Lower lobe of right lung (tissue), 2 donors: ENCODE data around the gene TFDP1. TPM values are rescaled to one million over a fixed set of nuclear protein-coding genes. Genes with fewer than 3 reads are reported as not detected.
A peak's percentile ranks its signal among the peaks of the same experiment; 100 is the strongest.

Experiments used
- ATAC-seq, 2 donors: fragments of 200-7000 bp; cut with Tn5 transposase; one replicate each; pipeline ENCODE4 v1.9.1; 2020 to 2022; ENCODE audit warnings: mild to moderate bottlenecking in 2 of 2, moderate library complexity in 2 of 2
- DNase-seq: peaks from one replicate; pipeline ENCODE4 v3.0.0-alpha.2; 2020
- H3K27ac ChIP-seq: fragments of 200-600 bp; one replicate; pipeline ENCODE4 v1.8.0; 2022
- H3K27me3 ChIP-seq: fragments of 200-600 bp; one replicate; pipeline ENCODE4 v1.8.0; 2022; ENCODE audit warnings: low read depth
- H3K36me3 ChIP-seq: fragments of 200-600 bp; one replicate; pipeline ENCODE4 v1.8.0; 2022; ENCODE audit warnings: mild to moderate bottlenecking
- H3K4me1 ChIP-seq: fragments of 200-600 bp; one replicate; pipeline ENCODE4 v1.8.0; 2022
- H3K4me3 ChIP-seq: fragments of 200-600 bp; one replicate; pipeline ENCODE4 v1.8.0; 2022; ENCODE audit warnings: mild to moderate bottlenecking
- H3K9me3 ChIP-seq: fragments of 200-600 bp; one replicate; pipeline ENCODE4 v1.8.0; 2022
- CTCF ChIP-seq: fragments of 200-600 bp; IDR thresholded peaks from one replicate; pipeline ENCODE4 v1.8.0; 2022; ENCODE audit warnings: antibody characterized with exemption, mild to moderate bottlenecking
- intact Hi-C: fragments of 100-400 bp; cut with DNase I; formaldehyde crosslinking; loops from one replicate; pipeline ENCODE4 v1.11.0; 2022
- total RNA-seq: library from RNA; stranded (reverse); fragmentation: NEBNext Ultra II Directional; extraction: Animal tissue kit (Norgen Biotek cat#: 25700); gene quantifications from one replicate; pipeline ENCODE4 v1.2.1, GENCODE V29; 2021
- donor health status: DM: no; HTN: yes; CAD: no; lungs with severe emphysema.

Gene TFDP1
- total RNA-seq, 1 donor from 2014 or later: 47.0 TPM

GRCh38 chr13:113585896-113586295, 1.3 kb downstream of the TFDP1 start:
- Histone ChIP-seq H3K36me3 (peaks cover 10% of the 10 kb centered on the region), H3K27ac (no peak overlapping the region), H3K27me3 (no peaks in the 10 kb centered on the region), H3K9me3 (no peaks in the 10 kb centered on the region), H3K4me1 (peaks cover 18% of the 10 kb centered on the region), H3K4me3 (peak overlapping the region; percentile 64)
- ATAC-seq: no peak
- DNase-seq: peak; percentile 44
- TF ChIP-seq CTCF: no peak
- intact Hi-C loops: no loop called here

GRCh38 chr13:113586661-113587479, 2.3 kb downstream of the TFDP1 start:
- no peak for TF ChIP-seq CTCF
- peaks cover 18% of the 10 kb centered on the region for H3K4me1 ChIP-seq
- DNase-seq (peak; percentile 42), ATAC-seq (no peak)
- H3K27me3 ChIP-seq: no peaks in the 10 kb centered on the region
- no peaks in the 10 kb centered on the region for H3K9me3 ChIP-seq
- no peak overlapping the region for H3K27ac ChIP-seq
- H3K36me3 ChIP-seq: peaks cover 10% of the 10 kb centered on the region
- no peak overlapping the region for H3K4me3 ChIP-seq
- intact Hi-C loops: no loop called here

DNA sequence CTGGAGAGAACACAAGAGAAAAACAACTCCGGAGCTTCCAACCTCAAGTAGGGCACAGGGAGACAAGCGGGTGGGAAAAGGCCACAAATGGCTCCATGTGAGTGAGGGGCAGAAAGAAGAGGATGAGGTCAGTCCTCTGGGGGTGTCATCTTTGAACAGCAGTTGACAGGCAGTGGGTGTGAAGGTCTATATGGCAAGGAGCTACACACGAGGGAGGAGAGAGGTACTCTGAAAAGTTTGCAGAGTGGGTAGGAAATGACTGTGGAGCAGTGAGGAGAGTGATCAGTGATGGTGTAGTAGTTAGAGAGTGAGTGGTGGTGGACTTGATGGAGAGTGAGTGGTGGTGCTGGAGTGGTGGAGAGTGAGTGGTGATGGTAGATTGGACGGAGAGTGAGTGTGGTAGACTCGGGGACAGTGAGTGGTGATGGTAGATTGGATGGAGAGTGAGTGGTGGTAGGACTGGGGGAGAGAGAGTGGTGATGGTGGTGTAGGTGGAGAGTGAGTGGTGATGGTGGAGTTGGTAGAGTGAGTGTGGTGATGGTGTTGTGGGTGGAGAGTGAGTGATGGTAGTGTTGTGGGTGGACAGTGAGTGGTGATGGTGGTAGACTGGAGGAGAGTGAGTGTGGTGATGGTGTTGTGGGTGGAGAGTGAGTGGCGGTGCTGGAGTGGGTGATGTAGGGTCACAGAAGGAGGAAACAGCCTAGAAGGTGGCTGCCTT, 4.0 kb downstream of the TFDP1 start:
- no peak for TF ChIP-seq CTCF
- no peak for ATAC-seq
- peak; percentile 14 for DNase-seq
- Histone ChIP-seq H3K36me3 (peaks cover 10% of the 10 kb centered on the region), H3K9me3 (no peaks in the 10 kb centered on the region), H3K4me1 (peaks cover 18% of the 10 kb centered on the region), H3K27me3 (no peaks in the 10 kb centered on the region), H3K27ac (no peak overlapping the region), H3K4me3 (no peak overlapping the region)
- intact Hi-C loops: no loop called here

DNA sequence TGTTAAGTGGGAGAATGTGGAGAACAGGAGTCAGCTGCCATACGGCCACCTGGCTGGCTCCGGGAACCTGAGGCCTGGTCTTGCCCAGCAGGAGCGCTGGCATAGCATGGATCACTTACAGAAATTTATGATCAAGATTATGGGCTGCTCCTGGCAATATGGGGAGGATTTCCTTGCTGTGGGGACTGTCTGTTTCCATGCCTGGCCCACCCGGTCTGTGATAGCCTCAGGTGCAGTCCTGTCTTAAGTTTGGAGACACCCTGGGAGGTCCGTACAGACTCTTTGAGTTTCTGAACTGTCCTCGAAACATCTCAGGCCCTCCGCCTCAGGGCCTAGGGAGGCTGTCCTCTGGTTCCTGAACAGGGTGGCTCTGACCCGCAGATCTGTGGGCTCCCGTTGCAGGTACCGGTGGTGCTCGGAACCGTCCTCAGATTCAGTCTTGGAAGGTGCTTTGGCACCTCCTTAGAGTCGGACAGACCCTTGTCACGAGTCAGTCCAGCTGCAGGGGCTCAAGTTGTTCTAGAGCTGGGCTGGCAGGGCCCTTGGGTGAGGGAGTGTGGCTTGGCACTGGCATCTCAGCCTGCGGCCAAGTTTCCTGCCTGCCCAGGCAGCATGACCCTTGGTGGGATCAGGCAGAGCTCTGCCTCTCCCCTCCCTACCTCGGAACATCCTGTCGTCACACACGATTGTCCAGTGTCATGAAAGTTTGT, 4.9 kb downstream of the TFDP1 start:
- Histone ChIP-seq H3K27ac (no peak overlapping the region), H3K36me3 (peaks cover 10% of the 10 kb centered on the region), H3K4me3 (no peak overlapping the region), H3K9me3 (no peaks in the 10 kb centered on the region), H3K4me1 (peaks cover 18% of the 10 kb centered on the region), H3K27me3 (no peaks in the 10 kb centered on the region)
- no peak for ATAC-seq
- intact Hi-C loops: no loop called here
- peak; percentile 24 for DNase-seq
- no peak for TF ChIP-seq CTCF

DNA sequence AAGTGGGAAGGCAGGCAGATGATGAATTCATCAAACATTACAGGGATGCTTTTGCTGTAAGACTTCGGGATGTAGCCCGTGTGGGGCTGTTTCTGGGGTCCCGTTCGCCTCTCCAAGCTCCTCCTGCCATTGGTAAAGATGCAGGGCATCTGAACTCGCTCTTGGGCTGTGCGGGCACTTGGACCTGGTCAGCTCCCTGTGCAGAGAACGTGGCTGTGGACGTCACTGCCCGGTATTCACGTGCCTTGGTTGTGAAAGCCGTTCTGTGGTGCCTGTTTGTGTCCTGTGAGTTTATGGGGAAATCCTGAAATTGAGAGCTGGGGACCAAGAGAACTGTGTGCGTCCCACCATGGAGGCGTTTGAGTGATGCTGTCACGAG, 5.4 kb downstream of the TFDP1 start:
- Histone ChIP-seq H3K27ac (no peak overlapping the region), H3K4me1 (peaks cover 18% of the 10 kb centered on the region), H3K27me3 (no peaks in the 10 kb centered on the region), H3K9me3 (no peaks in the 10 kb centered on the region), H3K4me3 (no peak overlapping the region), H3K36me3 (peaks cover 10% of the 10 kb centered on the region)
- intact Hi-C loops: no loop called here
- peak; percentile 26 for DNase-seq
- no peak for ATAC-seq
- TF ChIP-seq CTCF: no peak
